Neural crest cell (in vitro differentiated cells): ENCODE measurements around the gene ABCG2. TPM values are rescaled to one million over a fixed set of nuclear protein-coding genes. Genes with fewer than 3 reads are reported as not detected.
"Not testable (repeated sequence)": the region's sequence is repeated elsewhere in the genome, so short reads cannot be mapped to it uniquely, and the experiment has no call there.

ENCODE experiments used
- DNase-seq: peaks from one replicate; pipeline ENCODE4 v3.0.0; 2021; ENCODE audit warnings: low read depth, mixed read lengths, low spot score
- H3K27ac Mint-ChIP-seq: one replicate; pipeline ENCODE4 v1.8.0; 2021; ENCODE audit warnings: mild to moderate bottlenecking, mixed read lengths; ENCODE audit not compliant: unreplicated experiment
- H3K27me3 Mint-ChIP-seq: 2 replicates; pipeline ENCODE4 v1.8.0; 2021; ENCODE audit warnings: low read depth, mild to moderate bottlenecking, mixed read lengths
- H3K36me3 Mint-ChIP-seq: 2 replicates; pipeline ENCODE4 v1.8.0; 2021; ENCODE audit warnings: low read depth, mild to moderate bottlenecking, mixed read lengths
- H3K4me1 Mint-ChIP-seq: 2 replicates; pipeline ENCODE4 v1.8.0; 2021; ENCODE audit warnings: mixed read lengths
- H3K4me3 Mint-ChIP-seq: one replicate; pipeline ENCODE4 v1.8.0; 2021; ENCODE audit warnings: mild to moderate bottlenecking, mixed read lengths
- H3K9me3 Mint-ChIP-seq: 2 replicates; pipeline ENCODE4 v1.8.0; 2021; ENCODE audit warnings: mixed read lengths
- total RNA-seq: library from RNA; stranded (reverse); gene quantifications from 2 replicates; pipeline ENCODE4 v1.2.1, GENCODE V29; 2021
- TF ChIP-seq, protein P1 (sequence below): fragments of 200-600 bp; sonication (generic); conservative IDR thresholded peaks from 2 replicates; pipeline ENCODE4 v1.5.0; 2021; ENCODE audit warnings: antibody characterized with exemption, mild to moderate bottlenecking

ABCG2 gene
- total RNA-seq, 1 donor from 2014 or later: 5.1 TPM

DNA sequence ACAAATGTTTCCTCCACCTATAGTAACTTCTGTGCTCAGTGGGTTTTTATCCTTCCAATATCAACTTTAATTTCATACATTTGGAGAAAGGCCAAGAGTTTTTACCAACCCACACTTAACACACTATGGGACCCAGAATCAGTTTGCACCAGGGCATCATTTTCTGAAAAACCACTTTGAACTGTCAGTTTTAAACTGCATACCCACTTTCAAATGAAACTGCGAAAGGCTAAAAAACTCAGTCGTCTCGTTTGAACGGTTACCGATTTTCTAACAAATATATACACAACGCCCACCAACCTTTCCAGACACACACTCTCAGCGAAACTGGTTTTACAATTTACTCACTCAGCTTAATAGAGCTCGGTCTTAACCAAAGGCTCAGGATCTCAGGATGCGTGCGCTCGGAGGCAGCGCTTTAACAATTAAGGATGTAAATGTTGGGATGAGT is 376 bp downstream of the ABCG2 start:
- Mint-ChIP-seq H3K36me3 (no peaks in the 10 kb centered on the region), H3K27ac (no peak overlapping the region), H3K9me3 (no peaks in the 10 kb centered on the region), H3K4me3 (peak overlapping the region; percentile 79), H3K27me3 (peaks cover 20% of the 10 kb centered on the region), H3K4me1 (peaks cover 26% of the 10 kb centered on the region)
- DNase-seq: no peak
- TF ChIP-seq, protein P1, sequence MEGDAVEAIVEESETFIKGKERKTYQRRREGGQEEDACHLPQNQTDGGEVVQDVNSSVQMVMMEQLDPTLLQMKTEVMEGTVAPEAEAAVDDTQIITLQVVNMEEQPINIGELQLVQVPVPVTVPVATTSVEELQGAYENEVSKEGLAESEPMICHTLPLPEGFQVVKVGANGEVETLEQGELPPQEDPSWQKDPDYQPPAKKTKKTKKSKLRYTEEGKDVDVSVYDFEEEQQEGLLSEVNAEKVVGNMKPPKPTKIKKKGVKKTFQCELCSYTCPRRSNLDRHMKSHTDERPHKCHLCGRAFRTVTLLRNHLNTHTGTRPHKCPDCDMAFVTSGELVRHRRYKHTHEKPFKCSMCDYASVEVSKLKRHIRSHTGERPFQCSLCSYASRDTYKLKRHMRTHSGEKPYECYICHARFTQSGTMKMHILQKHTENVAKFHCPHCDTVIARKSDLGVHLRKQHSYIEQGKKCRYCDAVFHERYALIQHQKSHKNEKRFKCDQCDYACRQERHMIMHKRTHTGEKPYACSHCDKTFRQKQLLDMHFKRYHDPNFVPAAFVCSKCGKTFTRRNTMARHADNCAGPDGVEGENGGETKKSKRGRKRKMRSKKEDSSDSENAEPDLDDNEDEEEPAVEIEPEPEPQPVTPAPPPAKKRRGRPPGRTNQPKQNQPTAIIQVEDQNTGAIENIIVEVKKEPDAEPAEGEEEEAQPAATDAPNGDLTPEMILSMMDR: no peak

DNA sequence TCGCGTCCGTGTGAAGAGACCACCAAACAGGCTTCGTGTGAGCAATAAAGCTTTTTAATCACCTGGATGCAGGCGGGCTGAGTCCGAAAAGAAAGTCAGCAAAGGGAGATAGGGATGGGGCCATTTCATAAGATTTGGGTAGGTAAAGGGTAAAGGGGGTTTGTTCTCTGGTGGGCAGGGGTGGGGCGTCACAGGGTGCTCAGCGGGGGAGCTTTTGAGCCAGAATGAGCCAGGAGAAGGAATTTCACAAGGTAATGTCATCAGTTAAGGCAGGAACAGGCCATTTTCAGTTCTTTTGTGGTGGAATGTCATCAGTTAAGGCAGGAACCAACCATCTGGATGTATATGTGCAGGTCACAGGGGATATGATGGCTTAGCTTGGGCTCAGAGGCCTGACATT is 6.1 kb downstream of the ABCG2 start:
- H3K9me3 Mint-ChIP-seq, H3K27me3 Mint-ChIP-seq, DNase-seq, H3K4me3 Mint-ChIP-seq, H3K27ac Mint-ChIP-seq, H3K36me3 Mint-ChIP-seq: not testable (repeated sequence)
- peaks cover 37% of the 10 kb centered on the region for H3K4me1 Mint-ChIP-seq

DNA sequence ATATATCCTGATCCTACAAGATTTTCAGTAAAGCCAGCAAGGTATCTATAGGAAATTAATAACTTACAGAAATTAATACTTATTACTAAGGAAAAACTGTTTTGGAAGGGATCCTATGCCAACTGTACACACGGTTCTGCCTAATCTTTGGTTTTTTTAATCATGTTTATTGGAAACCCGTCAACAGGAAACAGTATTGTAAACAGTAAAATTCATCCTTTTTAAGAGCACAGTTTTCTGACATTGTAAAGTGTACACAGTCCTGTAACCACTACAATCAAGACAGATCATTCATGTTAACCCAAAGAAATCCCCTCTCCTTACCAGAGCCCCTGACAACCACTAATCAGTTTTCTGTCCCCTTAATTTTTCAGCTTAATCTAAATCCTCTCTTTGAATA is 9.9 kb downstream of the ABCG2 start:
- H3K27me3 Mint-ChIP-seq: no peaks in the 10 kb centered on the region
- DNase-seq: no peak
- H3K9me3 Mint-ChIP-seq: no peaks in the 10 kb centered on the region
- H3K4me1 Mint-ChIP-seq: peaks cover 33% of the 10 kb centered on the region
- no peak overlapping the region for H3K27ac Mint-ChIP-seq
- H3K36me3 Mint-ChIP-seq: no peaks in the 10 kb centered on the region
- H3K4me3 Mint-ChIP-seq: no peak overlapping the region
- TF ChIP-seq, protein P1: no peak

DNA sequence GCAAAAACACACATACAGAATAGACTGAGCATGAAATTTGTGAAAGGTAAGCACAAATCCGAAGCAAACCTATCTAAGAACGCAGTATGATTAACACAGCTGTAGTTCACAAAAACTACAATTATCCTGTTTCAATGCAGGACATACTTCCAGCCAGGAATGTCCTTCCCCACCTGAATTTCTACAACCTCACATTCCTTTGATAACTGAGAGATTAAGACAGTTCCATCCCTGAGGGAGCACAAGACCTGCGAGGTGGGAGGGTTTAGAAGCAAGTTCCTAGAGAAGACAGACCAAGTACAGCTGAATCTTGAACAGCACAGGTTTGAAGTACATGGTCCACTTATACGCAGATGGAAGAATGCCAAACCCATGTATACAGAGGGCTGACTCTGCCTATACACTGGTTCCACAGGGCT is 10.6 kb downstream of the ABCG2 start:
- DNase-seq: no peak
- TF ChIP-seq, protein P1: no peak
- Mint-ChIP-seq H3K4me3 (no peak overlapping the region), H3K4me1 (peaks cover 31% of the 10 kb centered on the region), H3K27me3 (no peaks in the 10 kb centered on the region), H3K27ac (no peak overlapping the region), H3K9me3 (no peaks in the 10 kb centered on the region), H3K36me3 (no peaks in the 10 kb centered on the region)

DNA sequence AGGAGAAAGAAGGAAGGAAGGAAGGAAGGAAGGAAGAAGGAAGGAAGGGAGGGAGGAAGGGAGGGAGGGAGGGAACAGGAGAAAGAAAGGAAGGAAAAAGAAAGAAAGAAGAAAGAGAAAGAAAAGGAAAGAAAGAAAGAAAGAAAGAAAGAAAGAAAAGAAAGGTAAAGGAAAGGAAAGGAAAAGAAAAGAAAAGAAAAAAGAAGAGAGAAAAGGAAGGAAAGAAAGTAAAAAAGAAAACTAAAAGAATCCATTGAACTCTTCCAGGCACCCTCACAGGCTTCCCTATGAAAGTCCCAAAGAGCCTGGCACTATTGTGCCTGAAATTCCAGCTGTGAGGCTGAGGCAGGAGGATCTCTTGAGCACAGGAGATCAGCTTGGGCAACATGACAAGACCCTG is 11.5 kb downstream of the ABCG2 start:
- Mint-ChIP-seq H3K4me1 (peaks cover 25% of the 10 kb centered on the region), H3K27me3 (no peaks in the 10 kb centered on the region), H3K36me3 (no peaks in the 10 kb centered on the region), H3K27ac (no peak overlapping the region), H3K4me3 (no peak overlapping the region), H3K9me3 (no peaks in the 10 kb centered on the region)
- DNase-seq: no peak
- TF ChIP-seq, protein P1: no peak

DNA sequence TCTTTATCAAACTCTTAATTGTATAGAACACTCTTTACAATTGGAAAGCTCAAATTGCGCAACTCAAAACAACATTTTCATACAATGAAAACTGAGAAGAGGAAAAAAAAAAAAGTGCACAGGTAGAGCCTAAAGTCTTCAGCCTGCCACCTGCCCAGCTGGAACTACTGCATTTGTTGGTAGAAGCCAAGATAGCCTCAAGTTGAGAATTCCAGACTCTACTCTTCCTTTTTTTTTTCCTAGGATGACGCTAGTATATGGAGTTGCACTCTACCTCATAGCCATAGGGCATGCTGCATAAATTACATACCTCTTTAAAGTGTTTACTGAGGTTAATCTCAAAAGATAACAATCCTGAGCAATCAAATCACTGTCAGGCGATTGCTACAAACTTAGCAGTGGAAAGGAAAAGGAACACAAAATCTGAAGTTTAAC is 13.6 kb downstream of the ABCG2 start:
- H3K27ac Mint-ChIP-seq: no peak overlapping the region
- peaks cover 12% of the 10 kb centered on the region for H3K4me1 Mint-ChIP-seq
- TF ChIP-seq, protein P1: no peak
- DNase-seq: no peak
- no peaks in the 10 kb centered on the region for H3K9me3 Mint-ChIP-seq
- H3K27me3 Mint-ChIP-seq: no peaks in the 10 kb centered on the region
- no peak overlapping the region for H3K4me3 Mint-ChIP-seq
- H3K36me3 Mint-ChIP-seq: no peaks in the 10 kb centered on the region
